HT-29 (cell line): Measurements from ENCODE around the gene XCL1. TPM values are rescaled to one million over a fixed set of nuclear protein-coding genes. Genes with fewer than 3 reads are reported as not detected.

Source experiments
- DNase-seq: peaks from one replicate; pipeline ENCODE4 v3.0.0-alpha.2; 2015; ENCODE audit warnings: low spot score
- total RNA-seq: library from RNA; depleted of rRNA; stranded (reverse); fragments of >200 nt; shearing (Covaris generic); gene quantifications from 2 replicates; pipeline ENCODE4 v1.2.3, GENCODE V29; 2014

Gene XCL1
- total RNA-seq, 1 experiment from 2014 or later: not detected

- no peak for DNase-seq
Observed at GRCh38 chr1:168605443-168605842, 29.0 kb downstream of the XCL1 start.

DNA sequence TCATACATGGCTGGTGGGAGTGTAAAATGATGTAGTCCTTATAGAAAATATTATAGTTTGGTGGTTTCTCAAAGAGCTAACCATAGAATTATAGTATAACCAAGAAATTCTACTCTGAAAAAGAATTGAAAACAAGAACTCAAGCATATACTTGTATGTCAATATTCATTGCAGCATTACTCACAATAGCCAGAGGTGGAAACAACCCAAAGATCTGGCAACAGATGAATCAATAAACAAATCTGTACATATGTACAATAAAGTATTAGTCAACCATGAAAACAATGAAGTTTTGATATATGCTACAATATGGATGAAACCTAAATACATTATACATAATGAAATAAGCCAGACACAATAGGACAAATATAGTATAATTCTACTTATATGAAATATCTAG is 29.7 kb downstream of the XCL1 start:
- no peak for DNase-seq

GRCh38 chr1:168607872-168608428 is 31.5 kb downstream of the XCL1 start:
- DNase-seq: no peak

GRCh38 chr1:168608796-168609715 is 32.7 kb downstream of the XCL1 start:
- no peak for DNase-seq

- DNase-seq: no peak
Observed at GRCh38 chr1:168609741-168610510, 33.5 kb downstream of the XCL1 start.

DNA sequence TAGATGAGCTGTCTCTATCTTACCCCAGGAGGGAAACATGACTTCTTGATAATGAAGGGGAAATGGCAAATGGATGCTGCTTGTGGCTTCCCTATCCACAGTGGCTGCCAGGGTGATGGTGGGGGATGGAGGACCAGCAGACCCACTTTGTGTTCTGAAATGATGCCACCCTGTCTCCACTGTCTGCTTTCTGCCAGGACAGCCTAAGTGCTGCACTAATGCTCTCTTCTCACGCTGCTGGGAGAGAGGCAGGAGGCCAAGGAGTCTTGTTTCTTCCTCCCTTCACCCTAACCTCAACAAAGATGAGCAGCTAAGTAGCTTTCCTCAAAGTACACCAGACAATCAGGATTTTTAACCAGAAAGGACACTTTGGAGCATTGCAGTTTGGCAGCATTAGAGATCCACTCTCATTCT is 36.6 kb downstream of the XCL1 start:
- no peak for DNase-seq

DNA sequence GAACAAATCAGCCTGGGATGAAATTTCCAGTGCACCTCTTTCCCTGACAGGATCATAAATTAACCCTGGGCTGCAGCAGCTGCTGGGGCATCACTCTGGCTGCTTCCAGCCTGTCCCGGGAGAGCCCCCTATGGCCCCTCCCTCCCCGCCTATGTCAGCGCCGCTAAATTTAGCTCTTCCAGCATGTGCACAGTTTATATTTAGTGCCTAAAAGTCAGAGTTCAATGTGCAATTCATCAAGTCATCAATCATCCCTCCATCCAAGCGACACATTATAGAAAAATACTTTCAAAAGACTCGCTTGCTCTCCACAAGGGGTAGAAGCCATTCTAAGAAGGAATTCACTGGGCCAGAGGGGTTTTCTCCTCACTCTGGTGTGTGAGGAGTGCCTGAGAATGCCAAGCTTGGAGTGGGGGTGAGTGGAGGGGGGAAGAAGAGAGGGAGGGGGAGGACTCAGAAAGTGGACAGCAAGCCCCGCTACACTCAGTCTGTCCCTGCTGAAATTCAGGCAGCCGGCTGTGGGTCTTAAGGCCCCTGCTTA is 37.4 kb downstream of the XCL1 start:
- DNase-seq: no peak

GRCh38 chr1:168614235-168614634 is 37.8 kb downstream of the XCL1 start:
- DNase-seq: no peak

DNA sequence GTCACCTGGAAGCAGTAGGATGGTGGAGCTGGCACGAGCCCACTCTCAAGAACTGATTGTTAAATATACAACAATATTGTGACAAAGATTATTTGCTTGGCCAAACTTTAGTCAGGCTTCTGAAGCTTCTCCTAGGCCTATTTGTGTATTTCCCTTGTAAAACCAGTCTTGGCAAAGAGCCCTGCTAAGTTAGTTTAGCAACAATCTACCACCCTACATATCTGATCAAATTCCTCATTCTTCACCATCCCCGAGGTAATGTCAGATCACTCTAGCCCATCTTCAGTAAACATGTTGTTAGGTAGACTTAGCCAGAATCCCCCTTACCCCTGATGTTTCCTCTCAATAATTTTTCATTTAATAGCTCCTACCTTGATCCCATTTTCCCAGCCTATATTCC is 39.6 kb downstream of the XCL1 start:
- no peak for DNase-seq

DNA sequence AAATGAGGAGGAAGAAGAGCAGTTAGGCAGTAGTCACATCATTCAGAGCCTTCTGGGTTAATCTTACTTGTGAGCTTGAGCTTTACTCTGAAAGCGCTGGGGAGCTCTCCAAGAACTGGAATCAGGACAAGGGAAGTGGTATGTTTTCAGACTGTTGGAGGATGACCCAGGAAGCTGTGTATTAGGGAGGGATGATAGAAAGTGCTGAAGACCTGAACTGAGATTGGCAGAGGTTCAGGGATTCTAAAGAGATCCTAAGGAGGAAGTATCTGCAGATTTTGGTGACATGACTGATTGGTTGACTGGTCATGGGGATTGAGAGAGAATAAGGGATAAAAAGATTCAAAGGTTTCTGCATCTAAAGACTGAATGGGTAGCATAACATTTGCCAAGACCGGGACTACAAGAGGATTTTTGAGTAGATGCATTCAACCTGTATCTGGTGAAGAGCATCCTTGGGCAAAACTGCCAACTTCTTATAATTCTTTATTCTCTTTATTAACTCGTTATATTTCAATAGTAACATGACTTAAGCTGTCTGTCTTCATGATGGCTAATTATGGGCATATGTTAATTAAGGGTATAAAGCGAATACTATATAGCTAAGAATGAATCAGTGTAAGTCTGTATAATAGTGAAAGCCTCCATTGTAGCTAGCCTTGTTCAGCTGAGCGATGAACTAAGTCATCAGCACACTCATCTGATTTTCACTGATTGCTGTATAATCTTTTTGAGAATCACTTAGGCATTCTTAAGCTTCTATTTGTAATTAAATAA is 41.8 kb downstream of the XCL1 start:
- no peak for DNase-seq

GRCh38 chr1:168618886-168619285 is 42.5 kb downstream of the XCL1 start:
- DNase-seq: no peak

- no peak for DNase-seq
Observed at GRCh38 chr1:168621356-168621755, 45.0 kb downstream of the XCL1 start.

- peak; percentile 59 for DNase-seq
Observed at GRCh38 chr1:168623003-168623828, 46.8 kb downstream of the XCL1 start.

DNA sequence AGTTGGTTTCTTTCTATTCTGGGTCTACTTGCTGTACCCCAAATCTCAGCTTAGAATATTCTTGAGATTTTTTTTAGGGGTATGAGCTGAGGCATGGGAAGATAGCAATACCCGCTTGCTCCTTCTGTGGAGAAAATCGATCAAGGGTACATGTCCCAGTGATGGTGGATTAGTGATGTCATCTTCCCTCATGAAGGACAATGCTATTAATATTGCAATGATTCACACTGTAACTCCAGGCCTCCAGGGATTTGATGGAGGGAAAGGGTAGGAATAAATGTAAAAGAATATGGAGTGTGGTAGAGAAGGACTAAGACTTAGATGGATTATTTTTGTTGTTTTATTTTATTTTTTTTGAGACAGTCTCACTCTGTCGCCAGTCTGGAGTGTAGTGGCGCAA is 47.4 kb downstream of the XCL1 start:
- DNase-seq: no peak

DNA sequence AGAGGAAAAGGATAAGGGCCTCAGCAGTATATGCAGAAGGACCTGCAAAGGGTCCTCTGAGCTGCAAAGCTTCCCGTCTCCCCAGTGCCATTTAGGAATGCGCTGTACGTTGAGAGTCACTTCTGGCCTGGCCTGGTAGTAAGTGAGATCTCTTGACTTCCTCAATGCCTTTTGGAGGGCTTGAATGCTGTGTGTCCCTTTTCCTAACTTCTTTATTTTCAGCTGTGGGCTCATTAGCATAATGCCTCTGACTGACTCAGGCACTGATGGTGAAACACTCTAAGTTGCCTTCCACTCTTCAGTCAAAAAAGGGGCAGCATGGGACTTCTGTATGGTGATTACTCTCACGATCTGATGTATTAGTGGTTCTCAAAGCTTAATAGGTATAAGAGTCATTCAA is 49.9 kb downstream of the XCL1 start:
- no peak for DNase-seq

GRCh38 chr1:168627370-168627769 is 51.0 kb downstream of the XCL1 start:
- DNase-seq: no peak

- no peak for DNase-seq
Observed at GRCh38 chr1:168628807-168629206, 52.4 kb downstream of the XCL1 start.

- no peak for DNase-seq
Observed at GRCh38 chr1:168629466-168629865, 53.1 kb downstream of the XCL1 start.
